Measurements from ENCODE around the gene HSFX2.

HSFX2 gene

DNA sequence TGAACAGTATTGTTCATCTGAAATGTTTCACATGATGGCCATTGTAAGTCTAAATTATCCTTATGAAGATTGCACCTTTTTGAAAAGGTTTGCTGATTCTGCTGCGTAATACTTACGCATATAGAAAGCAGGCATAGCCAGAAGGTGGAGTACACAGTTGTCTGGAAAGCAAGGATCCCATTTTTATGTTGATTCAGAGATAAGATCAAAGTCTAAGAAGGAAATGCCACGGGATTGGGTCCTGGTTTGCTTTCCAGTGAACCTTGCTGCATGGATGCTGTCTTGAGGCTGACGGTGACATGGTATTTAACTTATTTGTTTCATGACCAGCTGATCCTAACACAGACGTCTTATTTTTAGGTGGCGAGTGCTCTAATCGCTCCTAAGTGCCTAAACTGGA is 23.3 kb downstream of the HSFX2 start:
- ChIA-PET CTCF (interaction anchor here (0.6 kb wide), 2 partner anchors 276 to 551 kb away, joined by 3 to 6 read pairs; no protein-coding TSS in a partner anchor), POLR2A (no interaction called here)
- no peaks in the 10 kb centered on the region for H3K36me3 ChIP-seq (ENCODE audit: control insufficient read depth in 2 of 2, insufficient read depth in 1 of 2, low read length in 2 of 2)
- no peak for TF ChIP-seq ZNF521 (tag by site-specific recombination; IDR thresholded peaks at IDR 0.05)
- no peak for TF ChIP-seq ZNF10 (tag by site-specific recombination; IDR thresholded peaks at IDR 0.05)
- TF ChIP-seq ZBTB7A (tag by site-specific recombination; IDR thresholded peaks at IDR 0.05; ENCODE audit: low read depth), result no peak
- TF ChIP-seq, protein P1, sequence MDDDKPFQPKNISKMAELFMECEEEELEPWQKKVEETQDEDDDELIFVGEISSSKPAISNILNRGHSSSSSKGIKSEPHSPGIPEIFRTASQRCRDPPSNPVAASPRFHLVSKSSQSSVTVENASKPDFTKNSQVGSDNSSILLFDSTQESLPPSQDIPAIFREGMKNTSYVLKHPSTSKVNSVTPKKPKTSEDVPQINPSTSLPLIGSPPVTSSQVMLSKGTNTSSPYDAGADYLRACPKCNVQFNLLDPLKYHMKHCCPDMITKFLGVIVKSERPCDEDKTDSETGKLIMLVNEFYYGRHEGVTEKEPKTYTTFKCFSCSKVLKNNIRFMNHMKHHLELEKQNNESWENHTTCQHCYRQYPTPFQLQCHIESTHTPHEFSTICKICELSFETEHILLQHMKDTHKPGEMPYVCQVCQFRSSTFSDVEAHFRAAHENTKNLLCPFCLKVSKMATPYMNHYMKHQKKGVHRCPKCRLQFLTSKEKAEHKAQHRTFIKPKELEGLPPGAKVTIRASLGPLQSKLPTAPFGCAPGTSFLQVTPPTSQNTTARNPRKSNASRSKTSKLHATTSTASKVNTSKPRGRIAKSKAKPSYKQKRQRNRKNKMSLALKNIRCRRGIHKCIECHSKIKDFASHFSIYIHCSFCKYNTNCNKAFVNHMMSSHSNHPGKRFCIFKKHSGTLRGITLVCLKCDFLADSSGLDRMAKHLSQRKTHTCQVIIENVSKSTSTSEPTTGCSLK (tag by site-specific recombination; IDR thresholded peaks at IDR 0.05), result no peak
- no peak for TF ChIP-seq ZSCAN30 (tag by site-specific recombination; IDR thresholded peaks at IDR 0.05)
- no peak for TF ChIP-seq ZNF843 (tag by site-specific recombination; IDR thresholded peaks at IDR 0.05)
- no peak for TF ChIP-seq ZNF585B (tag by site-specific recombination; IDR thresholded peaks at IDR 0.05)
- no peak for TF ChIP-seq ZNF792 (tag by site-specific recombination; IDR thresholded peaks at IDR 0.05)
- TF ChIP-seq ZNF626 (tag by site-specific recombination; IDR thresholded peaks at IDR 0.05), result no peak
- TF ChIP-seq, protein P2, sequence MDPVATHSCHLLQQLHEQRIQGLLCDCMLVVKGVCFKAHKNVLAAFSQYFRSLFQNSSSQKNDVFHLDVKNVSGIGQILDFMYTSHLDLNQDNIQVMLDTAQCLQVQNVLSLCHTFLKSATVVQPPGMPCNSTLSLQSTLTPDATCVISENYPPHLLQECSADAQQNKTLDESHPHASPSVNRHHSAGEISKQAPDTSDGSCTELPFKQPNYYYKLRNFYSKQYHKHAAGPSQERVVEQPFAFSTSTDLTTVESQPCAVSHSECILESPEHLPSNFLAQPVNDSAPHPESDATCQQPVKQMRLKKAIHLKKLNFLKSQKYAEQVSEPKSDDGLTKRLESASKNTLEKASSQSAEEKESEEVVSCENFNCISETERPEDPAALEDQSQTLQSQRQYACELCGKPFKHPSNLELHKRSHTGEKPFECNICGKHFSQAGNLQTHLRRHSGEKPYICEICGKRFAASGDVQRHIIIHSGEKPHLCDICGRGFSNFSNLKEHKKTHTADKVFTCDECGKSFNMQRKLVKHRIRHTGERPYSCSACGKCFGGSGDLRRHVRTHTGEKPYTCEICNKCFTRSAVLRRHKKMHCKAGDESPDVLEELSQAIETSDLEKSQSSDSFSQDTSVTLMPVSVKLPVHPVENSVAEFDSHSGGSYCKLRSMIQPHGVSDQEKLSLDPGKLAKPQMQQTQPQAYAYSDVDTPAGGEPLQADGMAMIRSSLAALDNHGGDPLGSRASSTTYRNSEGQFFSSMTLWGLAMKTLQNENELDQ (tag by site-specific recombination; IDR thresholded peaks at IDR 0.05; ENCODE audit: low read depth), result no peak
- TF ChIP-seq, protein P3, sequence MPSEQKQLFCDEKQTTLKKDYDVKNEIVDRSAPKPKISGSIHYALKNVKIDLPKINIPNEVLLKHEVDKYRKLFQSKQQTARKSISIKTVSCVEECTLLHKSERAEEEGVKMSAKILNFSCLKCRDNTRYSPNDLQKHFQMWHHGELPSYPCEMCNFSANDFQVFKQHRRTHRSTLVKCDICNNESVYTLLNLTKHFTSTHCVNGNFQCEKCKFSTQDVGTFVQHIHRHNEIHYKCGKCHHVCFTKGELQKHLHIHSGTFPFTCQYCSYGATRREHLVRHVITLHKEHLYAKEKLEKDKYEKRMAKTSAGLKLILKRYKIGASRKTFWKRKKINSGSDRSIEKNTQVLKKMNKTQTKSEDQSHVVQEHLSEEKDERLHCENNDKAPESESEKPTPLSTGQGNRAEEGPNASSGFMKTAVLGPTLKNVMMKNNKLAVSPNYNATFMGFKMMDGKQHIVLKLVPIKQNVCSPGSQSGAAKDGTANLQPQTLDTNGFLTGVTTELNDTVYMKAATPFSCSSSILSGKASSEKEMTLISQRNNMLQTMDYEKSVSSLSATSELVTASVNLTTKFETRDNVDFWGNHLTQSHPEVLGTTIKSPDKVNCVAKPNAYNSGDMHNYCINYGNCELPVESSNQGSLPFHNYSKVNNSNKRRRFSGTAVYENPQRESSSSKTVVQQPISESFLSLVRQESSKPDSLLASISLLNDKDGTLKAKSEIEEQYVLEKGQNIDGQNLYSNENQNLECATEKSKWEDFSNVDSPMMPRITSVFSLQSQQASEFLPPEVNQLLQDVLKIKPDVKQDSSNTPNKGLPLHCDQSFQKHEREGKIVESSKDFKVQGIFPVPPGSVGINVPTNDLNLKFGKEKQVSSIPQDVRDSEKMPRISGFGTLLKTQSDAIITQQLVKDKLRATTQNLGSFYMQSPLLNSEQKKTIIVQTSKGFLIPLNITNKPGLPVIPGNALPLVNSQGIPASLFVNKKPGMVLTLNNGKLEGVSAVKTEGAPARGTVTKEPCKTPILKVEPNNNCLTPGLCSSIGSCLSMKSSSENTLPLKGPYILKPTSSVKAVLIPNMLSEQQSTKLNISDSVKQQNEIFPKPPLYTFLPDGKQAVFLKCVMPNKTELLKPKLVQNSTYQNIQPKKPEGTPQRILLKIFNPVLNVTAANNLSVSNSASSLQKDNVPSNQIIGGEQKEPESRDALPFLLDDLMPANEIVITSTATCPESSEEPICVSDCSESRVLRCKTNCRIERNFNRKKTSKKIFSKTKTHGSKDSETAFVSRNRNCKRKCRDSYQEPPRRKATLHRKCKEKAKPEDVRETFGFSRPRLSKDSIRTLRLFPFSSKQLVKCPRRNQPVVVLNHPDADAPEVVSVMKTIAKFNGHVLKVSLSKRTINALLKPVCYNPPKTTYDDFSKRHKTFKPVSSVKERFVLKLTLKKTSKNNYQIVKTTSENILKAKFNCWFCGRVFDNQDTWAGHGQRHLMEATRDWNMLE (tag by site-specific recombination; conservative IDR thresholded peaks at IDR 0.05; ENCODE audit: low read depth), result no peak
- no peak overlapping the region for H3K27ac ChIP-seq (ENCODE audit: extremely low read depth, low read depth, low read length)
- peaks cover 16% of the 10 kb centered on the region for H3K4me1 ChIP-seq (ENCODE audit: control insufficient read depth, insufficient read depth, low read length)
- H3K4me3 ChIP-seq (ENCODE audit: low read depth, low read length), result no peak overlapping the region
- no peaks in the 10 kb centered on the region for H3K9me3 ChIP-seq (ENCODE audit: control insufficient read depth, insufficient read depth, low read depth, low read length)

DNA sequence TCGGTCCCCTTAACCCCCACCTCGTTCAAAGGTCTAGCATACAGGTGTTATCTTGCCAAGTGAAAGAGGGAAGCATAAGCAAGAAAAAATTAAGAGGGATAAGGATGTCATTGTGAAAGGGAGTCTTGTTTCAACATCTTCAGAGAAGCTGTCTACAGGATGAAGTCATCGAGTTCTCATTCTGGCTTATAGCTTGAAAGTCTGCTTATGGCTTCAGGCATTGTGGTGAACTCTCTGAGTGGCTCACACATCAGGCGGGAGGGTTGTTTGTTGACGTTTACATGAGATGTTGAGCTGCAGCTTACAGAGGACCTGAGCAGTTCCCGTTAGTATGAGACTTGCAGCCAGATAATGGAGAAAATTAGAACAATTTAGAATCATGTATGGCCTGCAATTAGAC is 24.4 kb downstream of the HSFX2 start:
- Histone ChIP-seq H3K36me3 (ENCODE audit: control insufficient read depth in 2 of 2, insufficient read depth in 1 of 2, low read length in 2 of 2) (no peaks in the 10 kb centered on the region), H3K4me1 (ENCODE audit: control insufficient read depth, insufficient read depth, low read length) (peaks cover 16% of the 10 kb centered on the region), H3K4me3 (ENCODE audit: low read depth, low read length) (no peak overlapping the region), H3K9me3 (ENCODE audit: control insufficient read depth, insufficient read depth, low read depth, low read length) (no peaks in the 10 kb centered on the region), H3K27ac (ENCODE audit: extremely low read depth, low read depth, low read length) (no peak overlapping the region)
- ChIA-PET POLR2A (interaction anchor here (1.2 kb wide), 2 partner anchors 31 to 65 kb away, joined by 5 to 8 read pairs; partner anchors contain the start of genes EOLA1 and IDS), CTCF (interaction anchor here (0.7 kb wide), 1 partner anchor 32 kb away, joined by 3 read pairs; no protein-coding TSS in a partner anchor)
- TF ChIP-seq PRDM1 (tag by site-specific recombination; IDR thresholded peaks at IDR 0.05) (peak; percentile 69), ZNF629 (tag by site-specific recombination; IDR thresholded peaks at IDR 0.05) (peak; percentile 82), ZNF366 (tag by site-specific recombination; conservative IDR thresholded peaks at IDR 0.05) (peak; percentile 55), ZNF600 (tag by site-specific recombination; IDR thresholded peaks at IDR 0.05) (peak; percentile 78), WT1 (tag by site-specific recombination; IDR thresholded peaks at IDR 0.05) (peak; percentile 56; the same call in 1 of the 2 replicates), ZFP37 (tag by site-specific recombination; IDR thresholded peaks at IDR 0.05) (no peak), ZNF664 (tag by site-specific recombination; IDR thresholded peaks at IDR 0.05) (peak; percentile 74; the same call in 1 of the 2 replicates), ZNF654 (tag by site-specific recombination; IDR thresholded peaks at IDR 0.05; ENCODE audit: low read depth) (no peak), ZBTB17 (tag by site-specific recombination; IDR thresholded peaks at IDR 0.05) (peak; percentile 62), KLF8 (tag by site-specific recombination; IDR thresholded peaks at IDR 0.05) (peak; percentile 37; the same call in 1 of the 2 replicates), TRIM28 (IDR thresholded peaks at IDR 0.05; ENCODE audit: borderline replicate concordance, low read length) (peak; percentile 97)
- TF ChIP-seq, protein P2 (tag by site-specific recombination; IDR thresholded peaks at IDR 0.05; ENCODE audit: low read depth), result no peak
- TF ChIP-seq, protein P4, sequence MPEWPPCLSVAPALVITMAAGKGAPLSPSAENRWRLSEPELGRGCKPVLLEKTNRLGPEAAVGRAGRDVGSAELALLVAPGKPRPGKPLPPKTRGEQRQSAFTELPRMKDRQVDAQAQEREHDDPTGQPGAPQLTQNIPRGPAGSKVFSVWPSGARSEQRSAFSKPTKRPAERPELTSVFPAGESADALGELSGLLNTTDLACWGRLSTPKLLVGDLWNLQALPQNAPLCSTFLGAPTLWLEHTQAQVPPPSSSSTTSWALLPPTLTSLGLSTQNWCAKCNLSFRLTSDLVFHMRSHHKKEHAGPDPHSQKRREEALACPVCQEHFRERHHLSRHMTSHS (tag by site-specific recombination; IDR thresholded peaks at IDR 0.05), result no peak

Measured in HEK293 (cell line).